GM20000 (cell line): ENCODE data around the gene IRAK1.

Experiments used
- DNase-seq: peaks from one replicate; pipeline ENCODE4 v3.0.0; 2012; ENCODE audit warnings: low spot score
- CTCF ChIP-seq: IDR thresholded peaks from 2 replicates; pipeline ENCODE4 v1.5.1; 2012; ENCODE audit warnings: mild to moderate bottlenecking, control low read depth; ENCODE audit errors: extremely low read depth, missing control alignments

IRAK1 gene

GRCh38 chrX:154013001-154013421 is 6.7 kb downstream of the IRAK1 start:
- no peak for TF ChIP-seq CTCF
- DNase-seq = no peak

GRCh38 chrX:154012336-154012991 is 7.2 kb downstream of the IRAK1 start:
- DNase-seq = no peak
- TF ChIP-seq CTCF = no peak

- no peak for TF ChIP-seq CTCF
- no peak for DNase-seq
Measured at GRCh38 chrX:154011376-154012335, 8.0 kb downstream of the IRAK1 start.

GRCh38 chrX:154010330-154011087 is 9.2 kb downstream of the IRAK1 start:
- TF ChIP-seq CTCF = no peak
- DNase-seq = no peak

GRCh38 chrX:154008521-154008920 is 11.2 kb downstream of the IRAK1 start:
- peak; percentile 18 for DNase-seq
- no peak for TF ChIP-seq CTCF

- no peak for DNase-seq
- no peak for TF ChIP-seq CTCF
Measured at GRCh38 chrX:154006947-154007346, 12.8 kb downstream of the IRAK1 start.
